Activated CD4-positive, CD25-positive, alpha-beta regulatory T cell treated with anti-CD3 and anti-CD28 coated beads, Interleukin-2, amount 50 U/mL, for 72 hours (primary cell): ENCODE data around the gene PPP1R16B.
A peak's percentile ranks its signal among the peaks of the same experiment; 100 is the strongest.

ENCODE experiments used
- DNase-seq: peaks from one replicate; pipeline ENCODE4 v3.0.0; 2021

PPP1R16B gene

DNA sequence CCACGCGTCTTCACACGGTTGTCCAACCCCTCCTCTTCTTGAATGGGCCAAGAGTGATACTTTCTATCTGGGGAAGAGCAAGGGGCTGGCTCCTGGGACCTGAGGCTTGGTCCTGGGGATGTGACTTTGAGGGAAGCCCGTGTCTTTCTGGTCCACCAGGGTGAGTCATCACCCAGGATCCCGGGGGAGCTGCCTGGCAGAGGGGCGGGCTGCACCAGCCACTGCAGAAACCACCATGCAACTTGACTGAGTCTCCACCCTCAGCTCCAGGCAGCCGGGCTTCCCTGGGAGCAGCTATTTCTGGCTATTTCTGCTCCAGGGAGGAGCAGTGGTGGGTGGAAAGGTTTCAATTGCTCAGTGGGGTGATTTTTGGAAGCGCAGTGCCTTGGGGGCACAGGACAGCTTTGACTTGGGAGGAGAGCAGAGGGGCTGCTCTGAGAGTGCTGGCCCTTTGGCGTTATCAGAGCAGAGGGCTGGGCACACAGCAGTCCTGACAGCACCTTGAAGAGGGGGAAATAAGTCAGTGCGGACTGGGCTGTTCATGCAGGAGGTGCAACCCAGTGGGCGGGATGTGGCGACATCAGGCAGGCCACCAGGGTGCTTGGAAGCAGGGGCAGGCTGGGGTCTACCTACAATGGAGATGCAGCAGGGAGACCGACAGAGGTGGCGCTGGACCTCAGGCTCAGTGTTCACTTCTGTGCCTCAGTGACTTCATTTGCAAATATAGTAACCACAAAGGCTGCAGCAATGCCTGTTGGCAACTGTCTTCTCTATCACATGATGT lies 75.6 kb downstream of the PPP1R16B start:
- DNase-seq = no peak

DNA sequence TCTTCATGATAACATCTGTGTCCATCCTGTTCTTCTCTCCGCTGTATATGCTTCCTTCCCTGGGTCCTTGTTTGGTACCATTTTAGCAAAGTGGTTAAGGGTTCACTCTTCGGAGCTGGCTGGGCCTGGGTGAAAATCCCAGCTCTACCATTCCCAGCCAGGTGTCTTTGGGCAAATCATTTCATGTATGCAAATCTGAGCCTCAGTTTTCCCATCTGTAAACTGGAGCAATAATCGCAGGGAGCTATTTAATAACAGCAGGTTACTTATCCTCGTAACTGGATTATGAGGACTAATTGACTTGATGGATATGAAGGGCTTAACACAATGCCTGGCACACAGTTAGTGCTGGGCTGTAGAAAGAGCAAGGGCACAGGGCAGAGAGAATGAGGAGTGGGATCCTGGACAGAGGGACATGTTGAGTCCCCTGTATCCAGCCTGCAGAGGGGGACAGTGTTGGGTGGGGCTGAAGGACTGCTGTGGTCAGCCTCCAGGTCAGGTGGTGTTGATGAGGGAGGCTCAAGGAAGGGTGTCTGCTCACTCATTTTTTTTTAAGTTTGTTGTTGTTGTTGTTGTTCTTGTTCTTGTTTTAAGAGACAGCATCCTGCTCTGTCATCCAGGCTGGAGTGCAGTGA lies 76.4 kb downstream of the PPP1R16B start:
- DNase-seq = no peak

DNA sequence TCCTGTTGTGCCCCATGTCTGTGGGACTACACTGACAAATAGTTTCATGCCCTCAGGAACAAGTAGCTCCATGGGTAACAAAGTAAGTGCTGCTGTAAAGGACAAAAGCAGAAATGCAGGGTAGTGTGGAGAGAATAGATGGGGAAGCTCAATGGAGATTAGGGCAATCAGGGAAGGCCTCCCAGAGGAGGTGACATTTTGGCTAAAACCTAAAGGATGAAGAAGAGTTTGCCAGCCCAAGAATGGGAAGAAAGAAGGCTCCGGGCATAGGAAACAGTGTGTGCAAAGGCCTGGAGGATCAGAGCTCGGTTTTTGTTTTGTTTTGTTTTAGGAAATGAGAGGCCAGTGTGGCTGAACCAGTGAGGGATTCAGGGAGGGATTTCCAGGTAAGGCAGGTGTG lies 77.1 kb downstream of the PPP1R16B start:
- no peak for DNase-seq

DNA sequence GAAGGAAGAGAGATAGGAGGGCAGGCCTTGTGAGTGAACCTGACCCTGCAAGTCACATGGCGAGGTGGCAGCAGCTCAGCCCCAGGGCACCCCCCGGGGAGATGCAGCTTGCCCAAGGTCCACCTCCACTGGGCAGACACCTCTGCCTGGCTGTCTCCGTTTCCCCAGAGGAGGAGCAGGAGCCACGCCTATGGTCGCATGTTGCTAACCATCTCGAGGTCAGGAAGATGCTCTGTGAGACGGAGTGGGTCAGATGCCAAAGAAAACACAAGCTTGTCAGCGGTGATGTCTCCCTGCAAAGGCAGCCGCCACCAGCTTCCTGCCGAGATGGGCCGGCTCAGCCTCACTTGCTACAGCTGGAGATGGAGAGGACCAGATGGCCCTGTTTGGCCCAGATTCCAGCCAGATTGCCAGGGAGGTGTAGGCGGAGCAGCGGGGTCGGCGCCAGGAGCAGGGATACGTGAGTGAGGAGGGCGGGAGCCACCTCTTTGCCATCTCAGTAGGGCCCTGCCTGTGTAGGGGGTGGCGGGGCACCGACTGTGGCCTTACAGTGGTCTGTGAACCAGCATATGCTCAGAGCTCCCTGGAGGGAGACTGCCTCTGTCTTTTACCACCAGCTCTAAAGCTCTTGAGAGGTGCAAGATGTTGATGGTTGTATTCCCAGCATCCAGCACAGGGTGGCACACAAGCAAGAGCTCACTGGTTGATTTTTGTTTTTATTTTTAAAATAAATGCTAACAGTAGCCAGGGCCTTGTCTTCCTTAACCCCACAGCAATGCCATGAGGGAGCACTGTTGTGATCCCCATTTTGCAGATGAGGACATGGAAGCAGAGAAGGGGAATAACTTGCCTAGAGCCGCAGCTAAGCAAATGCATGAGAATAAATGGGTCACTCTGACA lies 77.8 kb downstream of the PPP1R16B start:
- no peak for DNase-seq

DNA sequence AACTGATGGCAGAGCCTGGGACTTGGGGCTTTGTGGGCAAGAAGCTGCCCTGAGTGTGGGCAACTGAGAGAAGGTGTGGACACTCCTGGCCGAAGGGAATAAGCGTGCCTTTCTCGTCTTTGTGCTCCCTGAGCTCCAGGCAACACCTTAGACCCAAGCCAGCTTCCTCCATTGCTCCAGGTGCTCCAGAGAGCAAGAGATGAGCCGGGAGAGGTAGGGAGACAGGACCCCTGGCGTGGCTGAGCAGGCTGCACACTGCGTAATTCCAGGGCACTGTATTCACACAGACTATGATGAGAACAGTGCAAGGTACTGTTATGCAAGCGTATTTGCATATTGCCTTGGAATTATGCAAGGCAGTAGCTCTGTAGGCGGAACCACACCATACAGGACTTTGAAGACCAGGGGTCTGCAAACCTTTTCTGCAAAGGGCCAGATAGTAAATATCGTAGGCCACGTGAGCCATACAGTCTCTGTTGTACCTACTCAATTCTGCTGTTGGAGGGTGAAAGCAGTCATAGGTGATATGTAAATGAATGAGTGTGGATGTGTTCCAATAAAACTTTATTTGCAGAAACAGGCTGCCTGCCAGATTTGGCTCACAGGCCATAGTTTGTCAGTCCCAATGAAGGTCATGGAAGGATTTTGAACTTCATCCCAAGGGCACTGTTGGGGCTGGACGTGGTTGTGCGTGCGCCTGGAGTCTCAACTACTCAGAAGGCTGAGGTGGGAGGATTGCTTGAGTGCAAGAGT lies 78.7 kb downstream of the PPP1R16B start:
- no peak for DNase-seq

DNA sequence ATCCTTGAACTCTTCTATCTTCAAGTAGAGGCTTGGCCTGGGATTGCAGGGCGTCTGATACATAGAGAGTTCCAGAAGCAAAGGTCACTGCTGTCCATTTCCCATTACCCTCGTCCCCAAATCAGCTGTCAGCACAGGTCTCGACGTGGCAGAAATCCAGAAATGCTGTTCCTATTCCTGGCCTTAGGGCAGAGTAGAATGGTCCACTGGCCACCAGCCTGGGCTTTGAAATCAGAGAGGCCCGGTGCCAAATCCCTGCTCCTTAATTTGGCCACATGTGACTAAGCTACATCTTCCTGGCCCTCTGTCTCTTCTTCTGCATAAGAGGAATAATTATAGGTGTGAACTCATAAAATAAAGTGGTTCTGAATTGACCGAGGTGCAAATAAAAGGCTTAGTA lies 79.9 kb downstream of the PPP1R16B start:
- no peak for DNase-seq

DNA sequence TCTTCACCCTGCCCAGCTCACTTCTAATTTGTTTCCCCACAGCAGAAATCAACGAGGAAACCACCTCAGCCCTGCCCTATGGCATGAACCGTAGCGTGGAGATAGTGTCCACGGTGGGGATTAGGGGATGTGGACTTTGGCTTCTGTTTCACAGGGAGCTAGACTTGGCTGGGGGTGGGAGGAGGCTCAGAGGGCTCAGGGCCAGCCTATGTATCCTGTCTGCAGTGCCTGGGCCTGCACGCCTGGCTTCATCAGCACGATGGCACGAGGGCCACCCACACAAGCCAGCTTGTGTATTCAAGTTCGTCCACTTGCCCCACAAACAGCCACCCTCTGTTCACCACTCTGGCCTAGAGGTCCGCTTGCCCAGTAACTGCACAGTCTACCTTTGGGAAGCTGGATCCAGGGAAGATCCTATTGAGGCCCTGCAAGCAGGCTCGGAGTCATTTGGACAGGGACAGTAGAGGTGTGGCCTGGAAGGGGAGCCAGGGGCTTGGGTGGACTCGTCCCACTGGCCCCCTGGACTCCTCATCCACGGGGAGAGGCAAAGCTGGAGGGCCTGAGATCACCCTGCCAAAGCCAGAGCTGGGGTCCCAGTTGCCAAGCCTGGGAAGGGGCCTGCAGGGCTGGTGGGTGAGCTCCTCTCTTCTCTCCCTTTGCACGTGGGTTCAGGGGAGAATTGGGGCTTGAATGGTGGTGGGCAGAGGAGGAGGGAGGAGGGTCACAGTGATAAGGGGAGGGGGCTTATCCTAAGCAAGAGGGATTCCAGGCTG lies 82.7 kb downstream of the PPP1R16B start:
- no peak for DNase-seq

DNA sequence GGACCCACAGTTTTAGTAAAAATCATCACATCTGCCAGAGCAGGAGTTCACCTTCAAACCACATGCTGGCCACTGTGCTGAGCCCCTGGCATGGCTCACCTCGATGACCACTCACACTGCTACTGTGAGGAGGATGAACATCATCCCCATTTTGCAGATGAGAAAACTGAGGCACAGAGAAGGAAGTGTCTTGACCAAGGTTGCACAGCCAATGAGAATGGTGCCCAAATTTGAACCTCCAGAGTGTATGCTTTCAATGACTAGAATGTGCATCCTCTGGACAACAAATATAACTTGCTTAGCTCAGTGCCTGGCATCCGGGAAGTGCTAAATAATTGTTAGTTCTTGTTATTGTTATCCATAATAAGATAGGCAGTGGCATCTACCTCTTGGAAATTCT lies 83.6 kb downstream of the PPP1R16B start:
- no peak for DNase-seq

DNA sequence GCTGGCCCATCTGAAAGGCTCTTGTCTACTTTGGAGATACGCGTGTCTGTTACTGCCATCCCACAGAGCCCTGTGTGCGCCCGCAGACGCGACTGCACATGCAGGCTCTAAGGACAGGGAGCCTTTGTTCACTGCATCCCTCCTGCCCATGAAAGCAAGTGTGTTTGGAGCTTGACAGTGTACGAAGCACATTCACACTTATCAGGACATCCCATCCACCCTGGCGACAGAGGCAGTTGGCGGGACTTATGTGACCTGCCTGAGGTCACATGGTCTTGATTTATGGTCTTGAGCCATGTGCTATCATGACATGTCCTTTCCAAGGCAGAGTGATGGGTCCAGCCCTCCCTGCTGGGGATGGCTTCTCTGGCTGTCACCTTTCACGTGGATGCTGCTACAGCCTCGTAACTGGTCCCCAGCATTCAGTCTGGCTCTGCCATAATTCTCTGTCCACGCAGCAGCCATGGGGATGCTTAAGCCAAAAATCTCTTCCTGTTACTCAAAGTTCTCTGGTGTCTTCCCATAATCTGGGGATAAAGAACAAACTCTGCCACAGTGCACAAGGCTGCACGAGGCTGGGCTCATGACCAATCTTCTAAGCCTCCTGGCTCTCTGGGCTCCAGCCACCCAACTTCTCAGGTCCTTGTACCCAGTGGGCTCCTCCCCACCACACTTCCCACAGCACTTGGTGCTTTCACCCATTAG lies 84.4 kb downstream of the PPP1R16B start:
- DNase-seq = no peak

DNA sequence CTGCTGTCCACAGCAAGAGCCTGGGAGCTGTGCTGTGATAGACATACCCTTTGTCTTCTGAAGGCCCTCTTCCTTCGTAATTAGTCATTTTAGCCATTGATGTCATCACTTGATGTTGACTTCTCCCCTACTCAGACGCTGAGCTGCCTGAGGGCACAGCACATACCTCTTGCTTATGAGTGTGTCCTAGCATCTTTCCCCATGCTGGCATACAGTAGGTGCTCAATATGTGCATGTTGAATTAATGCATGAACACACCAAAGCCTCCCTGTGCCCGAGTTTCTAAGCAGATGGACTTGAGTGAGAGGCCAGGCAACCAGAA lies 85.0 kb downstream of the PPP1R16B start:
- no peak for DNase-seq

DNA sequence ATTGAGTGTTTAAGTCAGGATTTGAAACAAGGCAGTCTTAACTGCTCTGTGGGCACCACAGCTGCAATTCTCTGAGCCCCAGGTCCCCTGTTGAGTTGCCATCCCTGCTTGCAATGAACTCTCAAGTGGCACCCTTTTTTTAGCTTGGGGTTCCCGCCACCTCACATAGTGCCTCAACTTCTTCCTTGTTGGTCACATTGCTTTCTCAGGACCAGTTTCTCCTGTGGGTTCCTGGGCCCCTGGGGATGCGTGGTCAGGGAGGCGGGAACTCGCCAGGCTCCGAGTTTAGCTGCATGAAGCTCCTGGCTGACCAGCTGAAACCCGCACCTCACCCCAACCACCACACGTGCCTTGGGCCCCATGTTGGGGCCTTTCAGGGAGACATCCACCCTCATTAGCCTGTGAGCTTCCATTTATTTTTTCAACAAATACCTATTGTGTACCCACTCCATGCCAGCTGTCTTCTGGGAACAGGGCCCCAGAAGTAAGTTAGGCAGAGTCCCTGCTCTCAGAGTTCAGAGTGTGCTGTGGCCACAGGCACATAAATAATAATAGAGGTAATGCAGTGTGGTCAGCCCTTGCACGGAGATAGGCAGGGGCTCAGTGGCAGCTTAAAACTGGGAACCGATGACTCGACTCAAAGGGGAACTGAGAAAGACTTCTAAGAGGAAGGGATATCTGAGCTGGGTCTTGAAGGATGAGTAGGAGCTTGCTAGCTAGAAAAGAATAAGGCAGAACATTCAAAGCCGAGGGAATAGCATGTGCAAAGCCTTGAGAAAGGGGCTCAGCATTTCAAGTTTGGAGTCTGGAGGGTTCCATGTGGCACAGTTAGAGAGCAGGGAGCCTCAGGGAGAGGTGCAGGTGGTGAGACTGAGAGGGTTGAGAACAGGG lies 86.8 kb downstream of the PPP1R16B start:
- DNase-seq = no peak

DNA sequence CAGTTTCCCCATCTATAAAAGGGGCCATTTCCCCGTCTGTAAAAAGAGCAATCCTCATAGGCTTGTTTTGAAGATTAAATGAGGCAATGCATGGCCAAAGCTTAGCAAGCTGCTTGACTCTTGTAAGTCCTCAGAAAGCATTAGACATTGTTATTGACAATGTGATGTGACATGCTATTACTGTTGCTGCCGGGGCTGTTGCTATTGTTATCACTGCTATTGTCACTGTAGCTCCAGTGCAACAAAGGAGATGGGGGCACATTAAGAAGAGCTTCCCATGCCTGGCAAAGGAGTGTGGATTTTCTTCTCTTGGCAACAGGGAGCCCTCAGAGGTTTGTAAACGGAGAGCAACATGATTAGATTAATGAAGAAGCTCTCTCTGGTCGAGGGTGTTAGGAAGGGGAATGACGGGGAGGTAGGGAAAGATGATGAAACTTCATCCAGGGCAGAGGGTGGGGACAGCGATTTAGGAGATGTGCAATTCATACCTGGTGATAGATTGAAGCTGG lies 87.6 kb downstream of the PPP1R16B start:
- DNase-seq = no peak

DNA sequence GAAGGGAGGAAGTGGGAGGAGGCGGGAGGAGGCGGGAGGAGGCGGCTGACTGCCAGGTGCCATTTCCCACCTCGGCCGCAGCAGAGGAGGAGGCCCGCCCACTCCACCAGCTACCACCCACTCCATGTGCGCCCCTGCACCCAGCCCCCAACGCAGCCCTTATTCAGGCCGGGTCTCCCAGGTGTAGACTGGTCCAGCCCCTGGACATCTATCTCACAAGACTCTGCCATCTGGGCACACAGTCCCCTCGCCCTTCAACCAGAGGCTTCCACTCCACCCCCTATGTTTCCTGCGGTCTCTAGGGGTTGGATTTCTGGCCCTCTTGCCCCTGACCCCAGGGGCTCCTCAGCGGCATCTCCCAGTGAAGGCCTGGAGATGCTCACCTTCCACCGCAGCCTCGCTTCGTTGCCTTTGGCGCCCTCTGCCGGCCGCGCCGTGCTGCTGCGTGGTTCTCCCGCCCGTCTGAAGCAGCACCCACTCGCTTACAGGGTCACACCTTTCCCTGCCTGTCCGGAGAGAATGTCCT lies 88.1 kb downstream of the PPP1R16B start:
- peak; percentile 85 for DNase-seq

DNA sequence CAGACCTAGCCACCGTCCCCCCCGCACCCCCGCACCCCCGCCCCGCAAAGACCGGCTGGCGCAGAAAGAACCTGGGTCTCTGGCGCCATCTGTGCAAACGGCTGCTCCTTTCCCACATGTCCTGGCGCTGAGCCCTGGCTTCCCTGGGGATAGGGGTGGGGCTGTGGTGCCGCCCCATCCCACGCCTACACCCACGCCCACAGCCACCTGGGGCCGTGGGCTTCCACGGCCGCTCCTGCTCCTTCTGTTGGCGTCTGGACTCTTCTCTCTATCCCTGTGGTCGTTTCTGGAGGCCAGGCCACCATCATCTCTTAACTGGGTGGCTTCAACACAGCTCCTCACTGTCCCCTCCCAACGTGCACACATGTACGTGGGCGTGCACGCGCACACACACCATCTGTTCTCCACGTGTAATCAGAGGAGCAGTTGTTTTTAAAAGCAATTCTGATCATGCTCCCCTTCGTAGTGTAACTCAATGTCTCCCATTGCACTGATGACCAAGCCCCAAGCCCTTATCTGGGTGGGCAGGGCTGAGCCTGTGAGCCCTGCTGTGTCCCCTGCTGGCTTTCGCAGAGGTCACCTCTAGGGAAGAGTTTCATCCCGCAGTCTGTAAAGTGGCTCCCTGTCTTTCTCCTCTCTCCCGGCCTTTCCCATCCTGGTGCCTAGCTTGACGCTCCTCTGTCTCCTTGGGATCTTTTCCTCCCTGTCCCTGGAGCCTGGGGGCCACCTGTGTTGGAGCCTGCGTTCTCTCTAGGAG lies 88.8 kb downstream of the PPP1R16B start:
- DNase-seq = no peak

DNA sequence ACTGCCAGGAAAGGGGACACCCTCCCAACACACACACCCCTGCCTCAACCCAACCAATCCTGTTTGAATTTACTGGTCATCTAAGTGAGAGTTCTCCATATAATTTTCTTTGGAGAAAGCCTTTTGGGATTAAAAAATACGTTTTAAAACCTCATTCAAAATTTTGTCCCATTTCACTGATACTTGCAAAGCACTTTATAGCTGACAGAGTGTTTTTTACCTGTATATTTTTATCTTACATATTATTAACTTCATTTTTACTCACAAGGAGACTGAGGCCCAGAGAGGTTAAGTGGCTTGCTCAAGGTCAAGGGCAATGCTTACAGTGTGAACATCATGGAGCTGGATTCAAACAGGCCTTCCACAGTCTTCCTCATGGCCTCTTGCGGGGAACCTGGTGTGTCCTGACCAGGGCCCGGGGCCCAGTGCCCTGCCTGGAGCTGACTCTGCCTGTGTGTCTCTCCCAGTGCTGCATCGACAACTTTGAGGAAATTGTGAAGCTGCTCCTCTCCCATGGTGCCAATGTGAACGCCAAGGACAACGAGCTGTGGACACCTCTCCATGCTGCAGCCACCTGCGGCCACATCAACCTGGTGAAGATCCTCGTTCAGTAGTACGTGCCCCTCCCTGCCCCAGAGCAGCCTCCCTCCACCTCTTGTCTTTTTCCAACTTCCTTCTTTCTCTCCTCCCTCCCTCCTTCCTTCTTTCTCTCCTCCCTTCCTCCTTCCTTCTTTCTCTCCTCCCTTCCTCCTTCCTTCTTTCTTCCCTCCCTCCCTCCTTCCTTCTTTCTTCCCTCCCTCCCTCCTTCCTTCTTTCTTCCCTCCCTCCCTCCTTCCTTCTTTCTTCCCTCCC lies 89.8 kb downstream of the PPP1R16B start:
- DNase-seq = no peak

DNA sequence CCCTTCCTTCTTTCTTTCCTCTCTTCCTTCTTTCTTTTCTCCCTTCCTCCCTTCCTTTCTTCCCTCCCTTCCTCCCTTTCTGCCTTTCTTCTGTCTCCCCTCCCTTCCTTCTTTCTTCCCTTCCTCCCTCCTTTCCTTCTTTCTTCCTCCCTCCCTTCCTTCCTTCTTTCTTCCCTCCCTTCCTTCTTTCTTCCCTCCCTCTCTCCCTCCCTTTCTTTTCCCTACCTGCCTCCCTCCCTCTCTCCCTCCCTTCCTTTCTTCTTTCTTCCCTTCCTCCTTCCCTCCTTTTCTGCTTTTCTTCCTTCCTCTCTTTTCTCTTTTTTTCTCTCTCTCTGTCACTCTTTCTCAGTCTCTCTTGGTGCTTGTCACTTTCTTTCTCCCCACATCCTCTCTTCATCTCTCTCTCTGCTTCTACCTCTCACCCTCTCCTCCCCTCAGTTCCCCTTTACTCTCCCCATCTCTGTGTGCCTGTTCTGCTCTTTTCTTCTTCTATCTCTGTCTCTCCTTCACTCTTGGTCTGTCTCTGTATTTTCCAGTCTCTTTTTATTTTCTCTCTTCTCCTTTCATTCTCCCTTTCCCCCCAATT lies 90.6 kb downstream of the PPP1R16B start:
- DNase-seq = no peak

DNA sequence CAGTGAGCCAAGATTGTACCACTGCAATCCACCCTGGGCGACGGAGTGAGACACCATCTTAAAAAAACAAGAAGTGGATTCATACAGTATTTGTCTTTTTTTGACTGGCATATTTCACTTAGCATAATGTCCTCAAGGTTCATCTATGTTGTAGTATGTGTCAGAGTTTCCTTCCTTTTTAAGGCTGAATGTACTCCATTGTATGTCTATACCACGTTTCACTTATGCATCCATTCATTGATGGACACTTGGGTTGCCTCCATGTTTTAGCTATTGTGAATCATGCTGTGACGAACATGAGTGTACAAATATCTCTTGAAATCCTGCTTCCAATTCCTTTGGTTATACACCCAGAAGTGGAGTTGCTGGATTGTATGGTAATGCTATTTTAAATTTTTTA lies 91.8 kb downstream of the PPP1R16B start:
- DNase-seq = no peak

DNA sequence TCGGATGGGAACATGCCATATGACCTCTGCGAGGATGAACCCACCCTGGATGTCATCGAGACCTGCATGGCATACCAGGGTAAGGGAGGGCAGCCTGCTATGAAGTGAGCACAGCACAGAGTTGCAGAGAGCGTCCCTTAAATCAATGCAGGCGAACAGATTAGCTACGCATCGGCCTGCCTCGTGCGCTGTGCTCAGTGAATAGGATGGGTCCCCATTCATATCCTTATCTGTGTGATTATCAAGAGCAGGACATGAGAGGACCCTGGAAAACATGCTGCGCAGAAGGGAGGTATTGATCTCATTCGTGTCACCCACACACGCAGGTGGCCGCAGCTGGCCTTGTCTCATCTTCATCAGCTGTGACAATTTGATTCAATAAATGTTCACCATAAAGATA lies 95.1 kb downstream of the PPP1R16B start:
- DNase-seq = no peak
